ENCODE measurements around the gene NFS1. TPM values are rescaled to one million over a fixed set of nuclear protein-coding genes. Genes with fewer than 3 reads are reported as not detected.

Gene NFS1
- total and polyA plus RNA-seq, 4 experiments from 2014 or later, result 6.3 to 33.6 (median 29.3) TPM

DNA sequence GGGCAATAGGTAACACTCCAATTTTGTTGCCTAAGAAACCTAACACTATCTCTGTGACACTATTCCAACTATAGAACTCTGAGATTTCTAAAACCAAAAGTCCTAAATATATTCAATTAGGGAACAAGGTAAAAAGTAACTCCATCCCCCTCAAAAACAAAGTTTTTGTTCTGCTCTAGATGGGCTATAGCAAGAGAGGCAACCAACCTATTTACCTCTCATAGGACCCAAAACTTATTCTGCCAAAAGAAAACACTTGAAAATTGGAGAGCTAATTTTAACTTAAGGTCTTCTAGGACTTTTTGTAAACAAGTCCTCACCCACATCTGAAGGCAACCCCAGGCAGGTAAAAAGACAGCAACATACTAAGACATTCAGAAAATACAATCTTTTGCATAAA, 35.2 kb upstream of the NFS1 start:
- Histone ChIP-seq H3K4me3 (ENCODE audit: low read length in 2 of 2) (no peak overlapping the region), H3K27me3 (ENCODE audit: insufficient read depth, low read length) (no peaks in the 10 kb centered on the region), H3K9me3 (ENCODE audit: control insufficient read depth in 1 of 2, low read length in 2 of 2) (no peaks in the 10 kb centered on the region), H3K4me1 (ENCODE audit: insufficient read depth, low read length) (peaks cover 100% of the 10 kb centered on the region), H3K27ac (ENCODE audit: low read depth, low read length) (peak overlapping the region; percentile 40), H3K36me3 (ENCODE audit: insufficient read depth, low read length) (peaks cover 86% of the 10 kb centered on the region)
- POLR2A ChIA-PET (ENCODE audit: partially characterized antibody), result interaction anchor here (0.8 to 12.3 kb wide), 6 partner anchors 7 to 106 kb away, joined by 3 to 1007 read pairs (median 4); partner anchors contain the start of genes NFS1, PHF20, RBM39 and ROMO1
- CTCF ChIA-PET (ENCODE audit: partially characterized antibody), result no interaction called here
- no peaks in the 10 kb centered on the region for H3K27me3 Mint-ChIP-seq
- H3K4me3 Mint-ChIP-seq, result peak overlapping the region; percentile 1 to 75 (median 68)
- peak overlapping the region in 6 of 7 donors; percentile 7 to 74 (median 54) for H3K27ac Mint-ChIP-seq
- peaks cover 70 to 79% of the 10 kb centered on the region in 2 donors for H3K36me3 Mint-ChIP-seq
- no peaks in the 10 kb centered on the region for H3K9me3 Mint-ChIP-seq
- H3K4me1 Mint-ChIP-seq, result peaks cover 47 to 83% (median 60%) of the 10 kb centered on the region in 4 donors
- intact Hi-C loops (cut with micrococcal nuclease), result no loop called here
- DNase-seq, result peak in 1 of 5 donors; percentile 2

DNA sequence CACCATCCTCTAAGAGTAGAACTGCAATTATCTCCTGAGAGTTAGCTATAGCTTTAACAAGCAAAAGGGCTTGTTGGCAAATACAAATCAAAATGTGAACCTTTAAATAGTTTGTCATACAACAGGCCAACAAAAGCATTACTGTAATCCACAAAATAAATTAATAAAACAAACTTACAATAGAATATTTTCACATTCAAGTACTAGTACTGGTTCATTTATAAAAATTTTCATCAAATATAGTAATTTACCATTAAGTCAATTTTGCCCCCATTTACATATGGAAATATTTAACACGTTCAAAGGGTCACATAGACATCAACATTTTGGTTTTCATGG, 33.5 kb upstream of the NFS1 start:
- H3K4me1 ChIP-seq (ENCODE audit: insufficient read depth, low read length), result peaks cover 83% of the 10 kb centered on the region
- CTCF ChIA-PET (ENCODE audit: partially characterized antibody), result no interaction called here
- Mint-ChIP-seq H3K27me3 (no peaks in the 10 kb centered on the region), H3K4me3 (peak overlapping the region in 6 of 8 donors; percentile 17 to 83 (median 53)), H3K9me3 (no peaks in the 10 kb centered on the region), H3K27ac (peak overlapping the region in 6 of 7 donors; percentile 29 to 74 (median 58)), H3K36me3 (peaks cover 55 to 78% of the 10 kb centered on the region in 2 donors), H3K4me1 (peaks cover 36 to 71% (median 49%) of the 10 kb centered on the region in 4 donors)
- no peak overlapping the region for H3K4me3 ChIP-seq (ENCODE audit: low read length in 2 of 2)
- POLR2A ChIA-PET (ENCODE audit: partially characterized antibody), result interaction anchor here (0.9 to 9.4 kb wide), 4 partner anchors 9 to 36 kb away, joined by 3 to 102 read pairs (median 4); partner anchors contain the start of gene RBM39
- peaks cover 80% of the 10 kb centered on the region for H3K36me3 ChIP-seq (ENCODE audit: insufficient read depth, low read length)
- intact Hi-C loops (cut with micrococcal nuclease), result no loop called here
- no peak overlapping the region for H3K27ac ChIP-seq (ENCODE audit: low read depth, low read length)
- DNase-seq, result no peak
- H3K9me3 ChIP-seq (ENCODE audit: control insufficient read depth in 1 of 2, low read length in 2 of 2), result no peaks in the 10 kb centered on the region
- H3K27me3 ChIP-seq (ENCODE audit: insufficient read depth, low read length), result no peaks in the 10 kb centered on the region

DNA sequence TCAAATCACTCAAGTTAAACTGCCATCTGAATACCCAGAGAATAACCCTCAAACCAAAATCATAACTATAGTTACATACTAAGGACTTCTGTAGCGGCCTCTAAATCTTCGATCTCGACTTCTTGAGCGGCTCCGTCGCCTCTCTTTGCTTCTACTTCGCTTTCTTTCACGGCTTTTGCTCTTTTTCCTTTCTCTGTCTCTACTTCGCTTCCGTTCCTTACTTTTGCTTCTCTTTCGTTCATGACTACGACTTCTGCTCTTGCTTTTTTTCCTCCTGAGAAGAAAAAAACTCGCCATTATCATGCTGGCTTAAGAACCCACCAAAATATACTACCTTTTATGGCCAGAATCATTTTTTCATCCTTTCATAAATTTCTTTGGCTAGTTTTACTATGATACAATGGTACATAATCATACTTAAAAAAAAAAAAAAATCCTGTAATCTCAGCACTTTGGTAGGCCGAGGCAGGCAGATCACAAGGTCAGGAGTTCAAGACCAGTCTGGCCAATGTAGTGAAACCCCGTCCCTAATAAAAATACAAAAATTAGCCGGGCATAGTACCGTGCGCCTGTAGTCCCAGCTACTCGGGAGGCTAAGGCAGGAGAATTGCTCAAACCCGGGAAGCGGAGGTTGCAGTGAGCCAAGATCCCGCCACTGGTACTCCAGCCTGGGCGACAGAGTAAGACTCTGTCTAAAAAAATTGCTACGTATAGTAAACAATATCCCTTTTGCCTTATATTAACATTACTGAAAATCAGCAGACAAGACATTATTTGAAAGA, 32.9 kb upstream of the NFS1 start:
- H3K4me1 Mint-ChIP-seq, result peaks cover 36 to 71% (median 49%) of the 10 kb centered on the region in 4 donors
- H3K36me3 Mint-ChIP-seq, result peaks cover 55 to 81% of the 10 kb centered on the region in 2 donors
- no peaks in the 10 kb centered on the region for H3K9me3 ChIP-seq (ENCODE audit: control insufficient read depth in 1 of 2, low read length in 2 of 2)
- peak overlapping the region in 4 of 8 donors; percentile 34 to 83 (median 55) for H3K4me3 Mint-ChIP-seq
- CTCF ChIA-PET (ENCODE audit: partially characterized antibody), result no interaction called here
- intact Hi-C loops (cut with micrococcal nuclease), result loop anchor here (2.0 kb wide), 1 partner anchor 17 kb away; no protein-coding TSS in a partner anchor
- no peak overlapping the region for H3K4me3 ChIP-seq (ENCODE audit: low read length in 2 of 2)
- no peaks in the 10 kb centered on the region for H3K9me3 Mint-ChIP-seq
- H3K36me3 ChIP-seq (ENCODE audit: insufficient read depth, low read length), result peaks cover 85% of the 10 kb centered on the region
- H3K27ac ChIP-seq (ENCODE audit: low read depth, low read length), result no peak overlapping the region
- no peaks in the 10 kb centered on the region for H3K27me3 Mint-ChIP-seq
- POLR2A ChIA-PET (ENCODE audit: partially characterized antibody), result interaction anchor here (1.0 to 9.4 kb wide), 5 partner anchors 10 to 68 kb away, joined by 3 to 102 read pairs (median 5); partner anchors contain the start of genes CPNE1, RBM12 and RBM39
- no peaks in the 10 kb centered on the region for H3K27me3 ChIP-seq (ENCODE audit: insufficient read depth, low read length)
- H3K4me1 ChIP-seq (ENCODE audit: insufficient read depth, low read length), result peaks cover 78% of the 10 kb centered on the region
- peak in 3 of 5 donors; percentile 0 to 2 (median 2) for DNase-seq
- peak overlapping the region in 5 of 7 donors; percentile 6 to 84 (median 77) for H3K27ac Mint-ChIP-seq

DNA sequence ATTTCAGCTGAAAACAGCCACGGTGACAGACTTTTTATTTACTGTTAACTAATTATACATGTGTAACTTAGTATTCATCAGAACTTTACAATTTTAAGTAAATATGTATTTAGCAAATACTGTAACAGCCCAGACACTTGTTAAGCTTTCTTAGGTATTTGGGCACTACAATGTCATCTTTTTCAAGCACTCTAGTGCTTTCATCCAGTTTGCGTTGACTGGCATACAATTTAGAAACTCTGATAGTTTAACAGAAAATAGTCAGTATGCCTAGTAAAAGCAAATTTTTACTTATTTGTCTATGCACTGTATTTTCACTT, 32.3 kb upstream of the NFS1 start:
- intact Hi-C loops (cut with micrococcal nuclease), result loop anchor here (2.0 kb wide), 1 partner anchor 17 kb away; no protein-coding TSS in a partner anchor
- CTCF ChIA-PET (ENCODE audit: partially characterized antibody), result interaction anchor here (0.8 to 1.1 kb wide), 2 partner anchors 17 to 30 kb away, joined by 3 read pairs; no protein-coding TSS in a partner anchor

DNA sequence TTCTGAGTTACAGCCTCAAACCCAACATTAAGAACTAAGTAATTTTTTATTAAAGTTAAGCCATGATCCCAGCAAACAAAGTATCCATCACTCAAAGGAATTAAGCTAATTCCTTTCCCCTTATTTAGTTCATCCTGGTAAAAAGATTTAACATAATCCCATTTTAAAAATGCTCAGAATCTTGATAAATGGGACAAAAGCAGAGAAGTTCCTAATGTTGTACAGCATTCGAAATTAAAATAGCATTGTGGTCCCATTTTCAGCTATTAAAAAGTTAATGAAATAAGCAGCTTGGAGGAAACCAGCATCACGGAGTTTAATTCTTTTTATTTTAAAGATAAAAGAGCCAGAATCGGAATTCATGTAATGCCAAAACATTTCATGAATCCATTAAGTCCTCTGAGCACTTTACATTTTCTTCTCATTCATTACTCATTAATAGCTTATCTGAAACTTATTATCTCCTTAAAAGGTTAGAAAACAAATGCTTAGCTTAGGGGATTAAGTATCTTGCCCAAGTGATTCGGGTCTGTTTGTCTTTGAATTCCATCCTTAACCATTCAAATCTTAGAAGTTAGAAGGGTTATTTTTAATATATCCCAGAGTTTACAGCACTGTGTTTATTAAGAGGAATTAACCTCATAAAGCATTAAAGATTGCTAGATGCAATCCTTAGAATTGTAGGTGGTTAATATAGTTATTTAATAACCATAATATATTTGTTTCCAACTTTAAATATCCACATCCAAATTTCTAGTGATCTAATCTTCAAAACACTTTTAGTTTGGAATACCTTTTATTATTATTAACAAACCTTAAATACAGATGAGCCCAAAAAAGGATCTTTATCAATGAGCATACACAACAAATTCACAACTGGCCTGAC, 31.7 kb upstream of the NFS1 start:
- H3K4me1 ChIP-seq (ENCODE audit: insufficient read depth, low read length), result peaks cover 65% of the 10 kb centered on the region
- H3K9me3 ChIP-seq (ENCODE audit: control insufficient read depth in 1 of 2, low read length in 2 of 2), result no peaks in the 10 kb centered on the region
- H3K4me3 ChIP-seq (ENCODE audit: low read length in 2 of 2), result no peak overlapping the region
- H3K36me3 ChIP-seq (ENCODE audit: insufficient read depth, low read length), result peaks cover 85% of the 10 kb centered on the region
- Mint-ChIP-seq H3K9me3 (no peaks in the 10 kb centered on the region), H3K4me3 (peak overlapping the region in 3 of 8 donors; percentile 20 to 48 (median 25)), H3K4me1 (peaks cover 33 to 63% (median 46%) of the 10 kb centered on the region in 4 donors), H3K27me3 (no peaks in the 10 kb centered on the region), H3K36me3 (peaks cover 57 to 83% of the 10 kb centered on the region in 2 donors), H3K27ac (peak overlapping the region in 5 of 7 donors; percentile 15 to 84 (median 22))
- H3K27ac ChIP-seq (ENCODE audit: low read depth, low read length), result no peak overlapping the region
- H3K27me3 ChIP-seq (ENCODE audit: insufficient read depth, low read length), result no peaks in the 10 kb centered on the region
- intact Hi-C loops (cut with micrococcal nuclease), result loop anchor here (2.0 kb wide), 1 partner anchor 16 kb away; no protein-coding TSS in a partner anchor
- ChIA-PET CTCF (ENCODE audit: partially characterized antibody) (interaction anchor here (0.8 to 1.1 kb wide), 4 partner anchors 12 to 60 kb away, joined by 3 to 4 read pairs (median 3); partner anchors contain the start of gene RBM39), POLR2A (ENCODE audit: partially characterized antibody) (interaction anchor here (0.6 to 9.4 kb wide), 9 partner anchors 11 to 240 kb away, joined by 3 to 102 read pairs (median 5); partner anchors contain the start of genes CPNE1, PHF20, RBM12 and RBM39)
- peak in 2 of 5 donors; percentile 0 for DNase-seq

More for the DNA sequence above, 32.3 kb upstream of the NFS1 start:
- Mint-ChIP-seq H3K27ac (peak overlapping the region in 3 of 7 donors; percentile 31 to 84 (median 80)), H3K27me3 (no peaks in the 10 kb centered on the region), H3K4me3 (peak overlapping the region in 3 of 8 donors; percentile 30 to 83 (median 69)), H3K4me1 (peaks cover 37 to 69% (median 49%) of the 10 kb centered on the region in 4 donors), H3K36me3 (peaks cover 60 to 85% of the 10 kb centered on the region in 2 donors), H3K9me3 (no peaks in the 10 kb centered on the region)
- POLR2A ChIA-PET (ENCODE audit: partially characterized antibody), result interaction anchor here (1.5 to 9.4 kb wide), 6 partner anchors 10 to 241 kb away, joined by 4 to 102 read pairs (median 5); partner anchors contain the start of genes CPNE1, PHF20, RBM12 and RBM39
- Histone ChIP-seq H3K36me3 (ENCODE audit: insufficient read depth, low read length) (peaks cover 85% of the 10 kb centered on the region), H3K4me1 (ENCODE audit: insufficient read depth, low read length) (peaks cover 72% of the 10 kb centered on the region), H3K4me3 (ENCODE audit: low read length in 2 of 2) (no peak overlapping the region), H3K9me3 (ENCODE audit: control insufficient read depth in 1 of 2, low read length in 2 of 2) (no peaks in the 10 kb centered on the region), H3K27ac (ENCODE audit: low read depth, low read length) (no peak overlapping the region), H3K27me3 (ENCODE audit: insufficient read depth, low read length) (no peaks in the 10 kb centered on the region)
- DNase-seq, result peak in 3 of 5 donors; percentile 0 to 5 (median 0)

DNA sequence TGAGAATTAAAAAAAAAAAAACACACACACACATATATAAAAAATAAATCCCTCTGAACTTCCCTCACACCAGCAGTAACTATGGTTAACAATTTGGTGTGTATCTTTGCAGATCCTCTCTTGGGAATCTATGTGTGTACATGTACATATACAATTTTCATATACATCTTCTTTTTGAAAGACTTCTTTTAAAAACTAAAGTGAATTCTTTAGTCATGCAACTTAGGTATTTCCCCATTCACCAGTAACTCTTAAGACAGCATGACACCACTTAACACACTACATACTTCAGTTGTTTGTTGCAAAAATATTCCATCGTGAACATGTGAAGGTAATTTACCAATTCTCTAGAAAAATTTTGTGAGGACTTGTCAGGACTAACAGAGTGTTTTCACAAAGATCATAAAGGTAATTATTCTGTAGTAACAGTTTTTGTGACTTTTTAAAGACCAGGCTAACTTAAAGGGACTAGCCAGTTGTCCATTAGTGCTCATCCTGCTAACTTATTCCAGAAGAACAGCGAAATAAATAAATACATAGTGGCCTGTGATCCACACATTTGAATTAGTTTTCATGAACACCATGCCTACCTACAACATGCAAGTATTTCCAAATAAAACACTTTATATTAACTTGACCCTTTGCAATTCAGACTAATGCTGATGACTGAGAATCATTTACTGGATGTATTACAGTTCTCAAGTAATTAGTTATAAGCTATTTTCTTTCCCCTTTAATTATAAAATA, 30.9 kb upstream of the NFS1 start:
- CTCF ChIA-PET (ENCODE audit: partially characterized antibody), result interaction anchor here (0.9 to 1.1 kb wide), 3 partner anchors 12 to 59 kb away, joined by 3 to 4 read pairs (median 3); partner anchors contain the start of gene RBM39

More for the DNA sequence above, 30.9 kb upstream of the NFS1 start:
- Mint-ChIP-seq H3K4me3 (peak overlapping the region in 2 of 8 donors; percentile 43 to 48), H3K9me3 (no peaks in the 10 kb centered on the region), H3K4me1 (peaks cover 30 to 63% (median 46%) of the 10 kb centered on the region in 4 donors), H3K36me3 (peaks cover 59 to 83% of the 10 kb centered on the region in 2 donors), H3K27ac (peak overlapping the region in 4 of 7 donors; percentile 12 to 78 (median 43)), H3K27me3 (no peaks in the 10 kb centered on the region)
- Histone ChIP-seq H3K36me3 (ENCODE audit: insufficient read depth, low read length) (peaks cover 85% of the 10 kb centered on the region), H3K27ac (ENCODE audit: low read depth, low read length) (no peak overlapping the region), H3K27me3 (ENCODE audit: insufficient read depth, low read length) (no peaks in the 10 kb centered on the region), H3K4me3 (ENCODE audit: low read length in 2 of 2) (no peak overlapping the region), H3K4me1 (ENCODE audit: insufficient read depth, low read length) (peaks cover 57% of the 10 kb centered on the region), H3K9me3 (ENCODE audit: control insufficient read depth in 1 of 2, low read length in 2 of 2) (no peaks in the 10 kb centered on the region)
- POLR2A ChIA-PET (ENCODE audit: partially characterized antibody), result interaction anchor here (0.8 to 9.4 kb wide), 9 partner anchors 10 to 240 kb away, joined by 3 to 102 read pairs (median 5); partner anchors contain the start of genes CPNE1, PHF20, RBM12 and RBM39
- intact Hi-C loops (cut with micrococcal nuclease), result loop anchor here (2.0 to 10.0 kb wide), 2 partner anchors 15 to 45 kb away; partner anchors contain the start of gene PHF20
- peak in 1 of 5 donors; percentile 3 for DNase-seq

Measured in CD4-positive, alpha-beta memory T cell (primary cell).